Panc1 (cell line): ENCODE results near the gene PCDHB9.

Source experiments
- POLR2AphosphoS5 ChIP-seq: IDR thresholded peaks from 2 replicates; pipeline ENCODE4 v1.6.1; 2012; ENCODE audit warnings: mild to moderate bottlenecking, low read depth, low read length, moderate library complexity
- TCF7L2 ChIP-seq: IDR thresholded peaks from 2 replicates; pipeline ENCODE4 v1.6.1; 2011; ENCODE audit warnings: mild to moderate bottlenecking, low read depth, low read length, inconsistent platforms
- TF ChIP-seq, protein P1 (sequence below): fragments of 450-650 bp; IDR thresholded peaks from 2 replicates; pipeline ENCODE4 v1.5.1; 2017; ENCODE audit warnings: mild to moderate bottlenecking
- TF ChIP-seq, protein P2 (sequence below), 2 experiments: IDR thresholded peaks; 2 replicates each; pipeline ENCODE4 v1.6.1; 2011 to 2012; ENCODE audit warnings: low read depth in 2 of 2, control low read depth in 1 of 2, low read length in 1 of 2, mild to moderate bottlenecking in 1 of 2, moderate library complexity in 1 of 2; ENCODE audit not compliant: insufficient read depth in 1 of 2

DNA sequence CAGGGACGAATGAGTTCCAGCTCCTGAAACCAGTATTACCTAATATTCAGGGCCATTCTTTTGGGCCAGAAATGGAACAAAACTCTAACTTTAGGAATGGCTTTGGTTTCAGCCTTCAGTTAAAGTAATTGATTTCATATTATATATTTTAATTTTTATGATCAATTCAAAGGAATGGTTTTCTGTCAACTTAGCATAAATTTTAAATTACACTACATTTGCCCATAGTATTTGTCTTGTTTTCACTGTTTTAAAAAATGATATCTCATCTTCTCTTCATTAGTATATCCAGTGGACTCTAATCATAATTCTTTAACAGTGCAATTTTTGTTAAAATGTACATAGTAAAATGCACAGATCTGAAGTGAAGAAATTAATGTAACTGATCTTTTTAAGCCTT, 6.6 kb upstream of the PCDHB9 start:
- TF ChIP-seq, protein P1, sequence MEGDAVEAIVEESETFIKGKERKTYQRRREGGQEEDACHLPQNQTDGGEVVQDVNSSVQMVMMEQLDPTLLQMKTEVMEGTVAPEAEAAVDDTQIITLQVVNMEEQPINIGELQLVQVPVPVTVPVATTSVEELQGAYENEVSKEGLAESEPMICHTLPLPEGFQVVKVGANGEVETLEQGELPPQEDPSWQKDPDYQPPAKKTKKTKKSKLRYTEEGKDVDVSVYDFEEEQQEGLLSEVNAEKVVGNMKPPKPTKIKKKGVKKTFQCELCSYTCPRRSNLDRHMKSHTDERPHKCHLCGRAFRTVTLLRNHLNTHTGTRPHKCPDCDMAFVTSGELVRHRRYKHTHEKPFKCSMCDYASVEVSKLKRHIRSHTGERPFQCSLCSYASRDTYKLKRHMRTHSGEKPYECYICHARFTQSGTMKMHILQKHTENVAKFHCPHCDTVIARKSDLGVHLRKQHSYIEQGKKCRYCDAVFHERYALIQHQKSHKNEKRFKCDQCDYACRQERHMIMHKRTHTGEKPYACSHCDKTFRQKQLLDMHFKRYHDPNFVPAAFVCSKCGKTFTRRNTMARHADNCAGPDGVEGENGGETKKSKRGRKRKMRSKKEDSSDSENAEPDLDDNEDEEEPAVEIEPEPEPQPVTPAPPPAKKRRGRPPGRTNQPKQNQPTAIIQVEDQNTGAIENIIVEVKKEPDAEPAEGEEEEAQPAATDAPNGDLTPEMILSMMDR: no peak
- TF ChIP-seq TCF7L2 (no peak), POLR2AphosphoS5 (no peak)
- TF ChIP-seq, protein P2, sequence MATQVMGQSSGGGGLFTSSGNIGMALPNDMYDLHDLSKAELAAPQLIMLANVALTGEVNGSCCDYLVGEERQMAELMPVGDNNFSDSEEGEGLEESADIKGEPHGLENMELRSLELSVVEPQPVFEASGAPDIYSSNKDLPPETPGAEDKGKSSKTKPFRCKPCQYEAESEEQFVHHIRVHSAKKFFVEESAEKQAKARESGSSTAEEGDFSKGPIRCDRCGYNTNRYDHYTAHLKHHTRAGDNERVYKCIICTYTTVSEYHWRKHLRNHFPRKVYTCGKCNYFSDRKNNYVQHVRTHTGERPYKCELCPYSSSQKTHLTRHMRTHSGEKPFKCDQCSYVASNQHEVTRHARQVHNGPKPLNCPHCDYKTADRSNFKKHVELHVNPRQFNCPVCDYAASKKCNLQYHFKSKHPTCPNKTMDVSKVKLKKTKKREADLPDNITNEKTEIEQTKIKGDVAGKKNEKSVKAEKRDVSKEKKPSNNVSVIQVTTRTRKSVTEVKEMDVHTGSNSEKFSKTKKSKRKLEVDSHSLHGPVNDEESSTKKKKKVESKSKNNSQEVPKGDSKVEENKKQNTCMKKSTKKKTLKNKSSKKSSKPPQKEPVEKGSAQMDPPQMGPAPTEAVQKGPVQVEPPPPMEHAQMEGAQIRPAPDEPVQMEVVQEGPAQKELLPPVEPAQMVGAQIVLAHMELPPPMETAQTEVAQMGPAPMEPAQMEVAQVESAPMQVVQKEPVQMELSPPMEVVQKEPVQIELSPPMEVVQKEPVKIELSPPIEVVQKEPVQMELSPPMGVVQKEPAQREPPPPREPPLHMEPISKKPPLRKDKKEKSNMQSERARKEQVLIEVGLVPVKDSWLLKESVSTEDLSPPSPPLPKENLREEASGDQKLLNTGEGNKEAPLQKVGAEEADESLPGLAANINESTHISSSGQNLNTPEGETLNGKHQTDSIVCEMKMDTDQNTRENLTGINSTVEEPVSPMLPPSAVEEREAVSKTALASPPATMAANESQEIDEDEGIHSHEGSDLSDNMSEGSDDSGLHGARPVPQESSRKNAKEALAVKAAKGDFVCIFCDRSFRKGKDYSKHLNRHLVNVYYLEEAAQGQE (IDR thresholded peaks at IDR 0.05; ENCODE audit: insufficient read depth in 1 of 2, low read depth in 2 of 2, low read length in 1 of 2): no peak
